Endothelial cell of umbilical vein (primary cell): ENCODE results near the gene TMPRSS3. TPM values are rescaled to one million over a fixed set of nuclear protein-coding genes. Genes with fewer than 3 reads are reported as not detected.

Experiments
- BruUV-seq: library from RNA; stranded (reverse); fragments of 400-500 nt; replicated peaks from 2 replicates; lab custom pipeline; 2021; lab: Mats Ljungman, UMichigan
- CTCF ChIA-PET: fragments of 300-600, 350-600 bp; sonication (Branson Sonifier 250); formaldehyde crosslinking; loops from one replicate; lab custom pipeline; 2021; ENCODE audit warnings: antibody characterized with exemption, inconsistent platforms; lab: Charles Lee
- POLR2A ChIA-PET: fragments of 300-600, 350-600 bp; sonication (Branson Sonifier 250); formaldehyde crosslinking; loops from one replicate; lab custom pipeline; 2021; ENCODE audit warnings: antibody characterized with exemption, inconsistent platforms; lab: Charles Lee
- DNase-seq: peaks from one replicate; pipeline ENCODE4 v3.0.0-alpha.2; 2011; ENCODE audit warnings: low read depth, low spot score
- FAIRE-seq: peaks from 2 replicates; lab custom pipeline; 2011; peaks lifted over from hg19 to GRCh38; lab: Jason Lieb, UNC
- H2AFZ ChIP-seq: 2 replicates; pipeline ENCODE4 v1.6.0; 2012; ENCODE audit warnings: low read depth, low read length, control low read depth, inconsistent platforms
- H3K27ac ChIP-seq: 2 replicates; pipeline ENCODE4 v1.5.1; 2011; ENCODE audit warnings: low read depth, mild to moderate bottlenecking, control low read depth, low read length, moderate library complexity; ENCODE audit not compliant: insufficient read depth
- H3K27me3 ChIP-seq, 2 experiments: 2 replicates each; pipeline versions ENCODE4 v1.6.0 to v1.6.1; 2011; ENCODE audit warnings: low read length in 2 of 2, mixed read lengths in 1 of 2; ENCODE audit not compliant: control insufficient read depth in 2 of 2, insufficient read depth in 2 of 2
- H3K36me3 ChIP-seq, 2 experiments: 2 replicates in 1 of 2; 3 replicates in 1 of 2; pipeline ENCODE4 v1.5.1; 2011; ENCODE audit warnings: low read length in 2 of 2, mild to moderate bottlenecking in 1 of 2, moderate library complexity in 1 of 2; ENCODE audit not compliant: control insufficient read depth in 2 of 2, insufficient read depth in 2 of 2; ENCODE audit errors: extremely low read depth in 1 of 2
- H3K4me1 ChIP-seq: 3 replicates; pipeline ENCODE4 v1.5.1; 2011; ENCODE audit warnings: mild to moderate bottlenecking, low read length; ENCODE audit not compliant: control insufficient read depth, insufficient read depth; ENCODE audit errors: extremely low read depth
- H3K4me2 ChIP-seq: 2 replicates; pipeline ENCODE4 v1.6.1; 2011; ENCODE audit warnings: low read length, control low read depth, mixed read lengths; ENCODE audit not compliant: insufficient read depth
- H3K4me3 ChIP-seq, 3 experiments: fragments of 200-600 bp in 1 of 3; sonication (generic), shearing (Covaris generic) in 1 of 3; replicated peaks in 1 of 3; 2 replicates each; pipeline ENCODE4 v1.5.1; 2011 to 2016; ENCODE audit warnings: control low read depth in 3 of 3, low read length in 3 of 3, mild to moderate bottlenecking in 2 of 3, inconsistent platforms in 1 of 3, low read depth in 1 of 3, moderate library complexity in 1 of 3; ENCODE audit not compliant: insufficient read depth in 1 of 3
- H3K79me2 ChIP-seq: 2 replicates; pipeline ENCODE4 v1.6.0; 2012; ENCODE audit warnings: low read length, inconsistent platforms; ENCODE audit not compliant: control insufficient read depth, insufficient read depth
- H3K9ac ChIP-seq: replicated peaks from 2 replicates; pipeline ENCODE3; 2011; ENCODE audit warnings: low read length, control low read depth; ENCODE audit not compliant: insufficient read depth; ENCODE audit errors: extremely low read depth
- H3K9me1 ChIP-seq: replicated peaks from 3 replicates; pipeline ENCODE4 v1.6.0; 2011; ENCODE audit warnings: mild to moderate bottlenecking, low read length; ENCODE audit not compliant: control insufficient read depth, insufficient read depth; ENCODE audit errors: extremely low read depth
- H3K9me3 ChIP-seq: replicated peaks from 2 replicates; pipeline ENCODE4 v1.5.1; 2012; ENCODE audit warnings: low read length, inconsistent platforms; ENCODE audit not compliant: control insufficient read depth, insufficient read depth
- H4K20me1 ChIP-seq: replicated peaks from 2 replicates; pipeline ENCODE3; 2011; ENCODE audit warnings: mild to moderate bottlenecking, low read length; ENCODE audit not compliant: control insufficient read depth, insufficient read depth; ENCODE audit errors: extremely low read depth
- CTCF ChIP-seq, 2 donors: IDR thresholded peaks; 1 replicate in 1 of 2; 2 replicates in 1 of 2; pipeline ENCODE4 v1.5.1; 2011; ENCODE audit warnings: low read length in 2 of 2, mild to moderate bottlenecking in 2 of 2, moderate library complexity in 2 of 2, control low read depth in 1 of 2, inconsistent platforms in 1 of 2, low read depth in 1 of 2; ENCODE audit not compliant: insufficient read depth in 1 of 2; ENCODE audit errors: extremely low read depth in 1 of 2
- EZH2 ChIP-seq: IDR thresholded peaks from 2 replicates; pipeline ENCODE4 v1.6.1; 2012; ENCODE audit warnings: borderline replicate concordance, low read depth, mild to moderate bottlenecking, moderate library complexity, low read length, inconsistent platforms; ENCODE audit not compliant: severe bottlenecking
- FOS ChIP-seq: IDR thresholded peaks from 2 replicates; pipeline ENCODE4 v1.6.1; 2011; ENCODE audit warnings: mild to moderate bottlenecking, low read length, moderate library complexity, borderline replicate concordance; ENCODE audit not compliant: insufficient read depth
- GATA2 ChIP-seq: IDR thresholded peaks from 2 replicates; pipeline ENCODE4 v1.7.0; 2011; ENCODE audit warnings: low read depth, mild to moderate bottlenecking, moderate library complexity, mixed read lengths, low read length; ENCODE audit not compliant: insufficient read length, insufficient read depth
- JUN ChIP-seq: IDR thresholded peaks from 2 replicates; pipeline ENCODE4 v1.6.1; 2011; ENCODE audit warnings: borderline replicate concordance, low read depth; ENCODE audit not compliant: insufficient read length, insufficient read depth
- MAX ChIP-seq: IDR thresholded peaks from 2 replicates; pipeline ENCODE4 v1.6.1; 2011; ENCODE audit not compliant: insufficient read depth, insufficient read length
- MYC ChIP-seq: IDR thresholded peaks from one replicate; pipeline ENCODE4 v1.6.1; 2011; ENCODE audit warnings: mild to moderate bottlenecking, low read depth, low read length
- POLR2A ChIP-seq: IDR thresholded peaks from 2 replicates; pipeline ENCODE4 v1.6.1; 2012; ENCODE audit warnings: low read depth, mild to moderate bottlenecking, control low read depth, low read length
- POLR2AphosphoS5 ChIP-seq: IDR thresholded peaks from 2 replicates; pipeline ENCODE4 v1.6.1; 2012; ENCODE audit warnings: low read depth, mild to moderate bottlenecking, control low read depth, low read length, moderate library complexity; ENCODE audit not compliant: insufficient read depth
- dilution Hi-C: fragments of 300-500 bp; cut with MboI; formaldehyde crosslinking; loops from one replicate; pipeline ENCODE4 v1.15.0; 2019; ENCODE audit warnings: low sequenced_read_pairs; ENCODE audit not compliant: extremely low pct_ligation_motif_present
- intact Hi-C: fragments of 100-400 bp; cut with micrococcal nuclease; formaldehyde crosslinking; loops from one replicate; pipeline ENCODE4 v1.10.0; 2022
- polyA plus RNA-seq, 4 experiments: library from polyadenylated mRNA; depleted of rRNA in 3 of 4; stranded (reverse) in 3 of 4; unstranded in 1 of 4; fragments of >200 nt; gene quantifications; 2 replicates each; pipeline versions ENCODE4 v1.2.1 to v1.2.3, GENCODE V29; 2011 to 2012; ENCODE audit warnings: missing spikeins in 1 of 4
- total RNA-seq: library from RNA; stranded (reverse); gene quantifications from 2 replicates; pipeline ENCODE4 v1.2.3, GENCODE V29; 2021

TMPRSS3 gene
- total and polyA plus RNA-seq, 2 donors (not counting 3 experiments of a cell fraction or from before 2014, with no cell fraction given): not detected

GRCh38 chr21:42423685-42424084, 27.8 kb upstream of the TMPRSS3 start:
- H3K36me3 ChIP-seq: no peaks in the 10 kb centered on the region
- no peak overlapping the region for H3K4me3 ChIP-seq
- BruUV-seq: no TSS peak
- DNase-seq (no peak), FAIRE-seq (no peak)
- H3K9me3 ChIP-seq: no peaks in the 10 kb centered on the region
- no peak overlapping the region for H3K9ac ChIP-seq
- H4K20me1 ChIP-seq: no peaks in the 10 kb centered on the region
- no peak overlapping the region for H3K4me2 ChIP-seq
- H3K9me1 ChIP-seq: no peaks in the 10 kb centered on the region
- no peak overlapping the region for H2AFZ ChIP-seq
- intact Hi-C loops: no loop called here
- H3K4me1 ChIP-seq: peaks cover 12% of the 10 kb centered on the region
- no peak overlapping the region for H3K27ac ChIP-seq
- CTCF ChIA-PET: no interaction called here
- H3K27me3 ChIP-seq: peaks cover 28 to 49% of the 10 kb centered on the region in 2 experiments
- dilution Hi-C loops: no loop called here
- POLR2A ChIA-PET: no interaction called here
- no peaks in the 10 kb centered on the region for H3K79me2 ChIP-seq
- TF ChIP-seq GATA2 (no peak), EZH2 (no peak), POLR2AphosphoS5 (no peak), JUN (no peak), POLR2A (no peak), MYC (no peak), FOS (no peak), CTCF (IDR thresholded peaks at IDR 0.05; ENCODE audit: extremely low read depth in 1 of 2, insufficient read depth in 1 of 2, low read depth in 1 of 2, low read length in 2 of 2) (no peak), MAX (no peak)
